ENCODE measurements around the gene ZNF224. TPM values are rescaled to one million over a fixed set of nuclear protein-coding genes. Genes with fewer than 3 reads are reported as not detected.

ZNF224 gene
- total and polyA plus RNA-seq, 2 of the 4 experiments (the other 2 are of a cell fraction), result 10.3 to 26.3 TPM

DNA sequence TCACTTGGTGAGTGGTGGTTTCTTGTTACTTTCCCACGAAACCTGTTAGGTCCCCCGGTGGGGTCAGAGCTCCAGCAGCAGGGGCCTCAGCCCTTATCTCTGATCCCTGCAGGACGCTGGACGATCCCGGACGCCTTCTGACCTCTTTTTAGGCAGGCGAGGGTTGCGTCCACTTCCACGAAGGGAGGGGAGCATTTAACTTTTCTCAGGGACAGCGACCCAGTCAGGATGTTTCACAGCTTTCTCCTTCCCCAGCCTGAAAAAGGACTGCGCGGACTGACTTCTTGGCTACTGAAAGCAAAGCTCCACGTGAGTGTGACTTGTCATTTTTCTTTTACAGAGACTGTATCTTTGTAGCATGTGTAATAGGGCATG, 47.9 kb downstream of the ZNF224 start:
- intact Hi-C loops (cut with micrococcal nuclease), result no loop called here

More for the DNA sequence above, 47.9 kb downstream of the ZNF224 start:
- peak overlapping the region; percentile 62 for H2BK5ac ChIP-seq (ENCODE audit: low read depth, low read length, poor library complexity, severe bottlenecking)
- DNase-seq (peak; percentile 42), ATAC-seq (ENCODE audit: low read depth) (peak; percentile 10)
- no peaks in the 10 kb centered on the region for H3K9me3 ChIP-seq (ENCODE audit: control insufficient read depth, insufficient read depth, low read length)
- peak overlapping the region; percentile 97 for H2AFZ ChIP-seq (replicated peaks; ENCODE audit: low read length, poor library complexity)
- peak overlapping the region; percentile 65; the same call in 1 of the 2 replicates for H4K5ac ChIP-seq (ENCODE audit: low read depth, low read length)
- peak overlapping the region; percentile 40 for H3K56ac ChIP-seq (ENCODE audit: extremely low read depth, insufficient read depth, low read length)
- H3K9ac ChIP-seq (ENCODE audit: low read depth, low read length), result peak overlapping the region; percentile 90
- H2AK9ac ChIP-seq (replicated peaks; ENCODE audit: low read depth, low read length, poor library complexity), result peak overlapping the region; percentile 86
- H3K4me2 ChIP-seq (ENCODE audit: low read depth, low read length), result peak overlapping the region; percentile 93
- no peak overlapping the region for H3K18ac ChIP-seq (ENCODE audit: low read depth, low read length)
- dilution Hi-C loops (cut with HindIII; ENCODE audit: low sequenced_read_pairs, unreplicated experiment), result no loop called here
- no peaks in the 10 kb centered on the region for H3K4me1 ChIP-seq (ENCODE audit: control insufficient read depth, insufficient read depth, low read length)
- H3K14ac ChIP-seq (replicated peaks; ENCODE audit: low read depth, low read length), result peak overlapping the region; percentile 79
- in situ Hi-C loops (cut with MboI; ENCODE audit: low sequenced_read_pairs), result no loop called here
- TF ChIP-seq POLR2A (IDR thresholded peaks at IDR 0.05; ENCODE audit: low read depth, low read length) (no peak), BHLHE40 (IDR thresholded peaks at IDR 0.05; ENCODE audit: low read depth, low read length) (0 out of 2 replicates have a peak, but pooled peaks have one; percentile 5), CEBPB (IDR thresholded peaks at IDR 0.05; ENCODE audit: low read depth, low read length) (no peak), MXI1 (IDR thresholded peaks at IDR 0.05; ENCODE audit: borderline replicate concordance, low read depth, low read length) (0 out of 2 replicates have a peak, but pooled peaks have one; percentile 12), RFX5 (IDR thresholded peaks at IDR 0.05; ENCODE audit: low read depth, low read length) (no peak)
- no peaks in the 10 kb centered on the region for H3K9me1 ChIP-seq (ENCODE audit: insufficient read depth, low read length)
- BruUV-seq (replicated peaks), result no TSS peak
- H4K91ac ChIP-seq (ENCODE audit: insufficient read depth, low read depth, low read length), result peak overlapping the region; percentile 60; the same call in 1 of the 2 replicates
- H3K4me3 ChIP-seq (ENCODE audit: insufficient read depth, low read depth, low read length), result peak overlapping the region; percentile 67
- CTCF ChIA-PET, result interaction anchor here (0.7 kb wide), 1 partner anchor 11 kb away, joined by 3 read pairs; no protein-coding TSS in a partner anchor
- POLR2A ChIA-PET (ENCODE audit: unreplicated experiment), result no interaction called here
- WGBS, 2 experiments (ENCODE audit: extremely low coverage in 2 of 2, insufficient read length in 1 of 2), result 0% methylated on average over 5 of the region's 13 CpGs; no CpG with 5 or more reads in 1 of the 2 experiments
- H3K36me3 ChIP-seq (ENCODE audit: control insufficient read depth, insufficient read depth, low read length), result peaks cover 6% of the 10 kb centered on the region
- no peak overlapping the region for H2BK20ac ChIP-seq (ENCODE audit: low read depth, low read length)
- H2AK5ac ChIP-seq (ENCODE audit: low read depth, low read length), result peak overlapping the region; percentile 36
- no peak overlapping the region for H2BK15ac ChIP-seq (ENCODE audit: low read depth, low read length)
- peak overlapping the region; percentile 93 for H3K27ac ChIP-seq (ENCODE audit: insufficient read depth, low read length)
- H4K20me1 ChIP-seq (ENCODE audit: insufficient read depth, low read length), result no peaks in the 10 kb centered on the region
- no peaks in the 10 kb centered on the region for H3K27me3 ChIP-seq (ENCODE audit: control insufficient read depth, insufficient read depth, low read length)
- H4K8ac ChIP-seq (ENCODE audit: low read depth in 2 of 2, low read length in 2 of 2), result peak overlapping the region; percentile 81 to 93; a peak in 2 of 4 replicates
- H3K79me1 ChIP-seq (ENCODE audit: low read depth in 1 of 2, low read length in 2 of 2), result peaks cover 8 to 26% of the 10 kb centered on the region in 2 experiments; a peak in 3 of 4 replicates
- H3K23ac ChIP-seq (ENCODE audit: low read depth, low read length), result peak overlapping the region; percentile 86; the same call in 1 of the 2 replicates
- peak overlapping the region; percentile 80 for H3K4ac ChIP-seq (ENCODE audit: low read depth, low read length)
- H2BK120ac ChIP-seq (ENCODE audit: low read depth, low read length), result no peak overlapping the region

Data from IMR-90 (cell line).